ENCODE measurements around the gene ARID4A.

GRCh38 chr14:58285132-58285531, 13.2 kb upstream of the ARID4A start:
- TF ChIP-seq CTCF (IDR thresholded peaks at IDR 0.05) (no peak), POLR2A (IDR thresholded peaks at IDR 0.05) (no peak)
